Liver (tissue), 9 donors: ENCODE results near the gene PRSS1. TPM values are rescaled to one million over a fixed set of nuclear protein-coding genes. Genes with fewer than 3 reads are reported as not detected.

Experiments
- DNase-seq: peaks from one replicate; pipeline ENCODE4 v3.0.0-alpha.2; 2017; ENCODE audit warnings: low spot score
- H3K27ac ChIP-seq, 2 donors: one replicate each; pipeline ENCODE4 v1.7.0; 2013; ENCODE audit warnings: inconsistent platforms in 2 of 2, low read length in 2 of 2, control low read depth in 1 of 2, low read depth in 1 of 2, mild to moderate bottlenecking in 1 of 2
- H3K27me3 ChIP-seq, 4 donors: one replicate each; pipeline versions ENCODE4 v1.6.1 to v1.7.0; 2013; ENCODE audit warnings: low read length in 3 of 4, inconsistent platforms in 1 of 4, mild to moderate bottlenecking in 1 of 4, moderate library complexity in 1 of 4; ENCODE audit not compliant: control insufficient read depth in 4 of 4, insufficient read depth in 4 of 4
- H3K36me3 ChIP-seq, 4 donors: one replicate each; pipeline versions ENCODE4 v1.6.1 to v1.7.0; 2013; ENCODE audit warnings: low read length in 3 of 4, mild to moderate bottlenecking in 3 of 4, low read depth in 1 of 4, moderate library complexity in 1 of 4; ENCODE audit not compliant: control insufficient read depth in 4 of 4, insufficient read depth in 3 of 4
- H3K4me1 ChIP-seq, 4 donors: one replicate each; pipeline versions ENCODE4 v1.6.1 to v1.7.0; 2013; ENCODE audit warnings: low read length in 3 of 4, mild to moderate bottlenecking in 3 of 4, moderate library complexity in 1 of 4; ENCODE audit not compliant: control insufficient read depth in 4 of 4, insufficient read depth in 4 of 4
- H3K4me3 ChIP-seq, 3 donors: one replicate each; pipeline versions ENCODE4 v1.6.1 to v1.7.0; 2013; ENCODE audit warnings: low read length in 3 of 3, control low read depth in 1 of 3, low read depth in 1 of 3, mild to moderate bottlenecking in 1 of 3
- H3K9ac ChIP-seq, 2 donors: one replicate each; pipeline ENCODE4 v1.7.0; 2013; ENCODE audit warnings: low read length in 2 of 2, mild to moderate bottlenecking in 2 of 2, moderate library complexity in 2 of 2, control low read depth in 1 of 2, low read depth in 1 of 2
- H3K9me3 ChIP-seq, 4 donors: one replicate each; pipeline versions ENCODE4 v1.6.1 to v1.7.0; 2013; ENCODE audit warnings: low read length in 3 of 4; ENCODE audit not compliant: control insufficient read depth in 4 of 4
- EGR1 ChIP-seq, 2 donors: IDR thresholded peaks; 2 replicates each; pipeline ENCODE4 v1.6.1; 2016 to 2018; ENCODE audit warnings: antibody characterized with exemption in 2 of 2, low read depth in 2 of 2
- FOXA1 ChIP-seq: IDR thresholded peaks from 2 replicates; pipeline ENCODE4 v1.6.1; 2016; ENCODE audit warnings: antibody characterized with exemption
- FOXA2 ChIP-seq: IDR thresholded peaks from 2 replicates; pipeline ENCODE4 v1.6.1; 2016; ENCODE audit warnings: antibody characterized with exemption
- GABPA ChIP-seq, 2 donors: IDR thresholded peaks in 1 of 2; conservative IDR thresholded peaks in 1 of 2; 2 replicates each; pipeline ENCODE4 v1.6.1; 2016; ENCODE audit warnings: antibody characterized with exemption in 2 of 2, mild to moderate bottlenecking in 1 of 2, moderate library complexity in 1 of 2
- HNF4A ChIP-seq, 2 donors: conservative IDR thresholded peaks; 2 replicates each; pipeline ENCODE4 v1.6.1; 2016; ENCODE audit warnings: antibody characterized with exemption in 2 of 2, mild to moderate bottlenecking in 2 of 2
- HNF4G ChIP-seq: IDR thresholded peaks from 2 replicates; pipeline ENCODE4 v1.6.1; 2016; ENCODE audit warnings: antibody characterized with exemption
- NR2F2 ChIP-seq: IDR thresholded peaks from 2 replicates; pipeline ENCODE4 v1.6.1; 2016; ENCODE audit warnings: antibody characterized with exemption
- RXRA ChIP-seq, 2 donors: IDR thresholded peaks; 2 replicates each; pipeline ENCODE4 v1.6.1; 2017 to 2018; ENCODE audit warnings: antibody characterized with exemption in 2 of 2, mild to moderate bottlenecking in 1 of 2
- SP1 ChIP-seq: IDR thresholded peaks from 2 replicates; pipeline ENCODE4 v1.6.1; 2018; ENCODE audit warnings: antibody characterized with exemption, mild to moderate bottlenecking
- TAF1 ChIP-seq: conservative IDR thresholded peaks from 2 replicates; pipeline ENCODE4 v1.6.1; 2016; ENCODE audit warnings: antibody characterized with exemption, mild to moderate bottlenecking
- YY1 ChIP-seq: IDR thresholded peaks from 2 replicates; pipeline ENCODE4 v1.6.1; 2016; ENCODE audit warnings: antibody characterized with exemption, mild to moderate bottlenecking
- WGBS: extraction: QIAGEN DNeasy Blood & Tissue Kit; methylation state at CpG from one replicate; pipeline ENCODE4 v1.1.7; 2013; 5-methylcytosine and 5-hydroxymethylcytosine counted together
- polyA plus RNA-seq, 2 donors: library from polyadenylated mRNA; stranded (reverse) in 1 of 2; unstranded in 1 of 2; fragments of 200-250 nt in 1 of 2; fragments of >200 nt in 1 of 2; fragmentation: Nextera tagmentation in 1 of 2; extraction: Ambion mirVana in 1 of 2; gene quantifications; one replicate each; pipeline versions ENCODE4 v1.2.1 to v1.2.3, GENCODE V29; 2013 to 2015
- total RNA-seq, 2 donors: library from RNA; depleted of rRNA; stranded (reverse); fragments of >200 nt; gene quantifications; one replicate each; pipeline ENCODE4 v1.2.3, GENCODE V29; 2014
- TF ChIP-seq, protein P1 (sequence below): IDR thresholded peaks from 2 replicates; pipeline ENCODE4 v1.6.1; 2016; ENCODE audit warnings: antibody characterized with exemption, mild to moderate bottlenecking
- TF ChIP-seq, protein P2 (sequence below): IDR thresholded peaks from 2 replicates; pipeline ENCODE4 v1.6.1; 2016; ENCODE audit warnings: antibody characterized with exemption
- TF ChIP-seq, protein P3 (sequence below): IDR thresholded peaks from 2 replicates; pipeline ENCODE4 v1.6.1; 2016; ENCODE audit warnings: antibody characterized with exemption
- donor health status: healthy.
- donor health status: healthy.
- donor health status: healthy.
- donor health status: healthy.
- donor health status: healthy.

The PRSS1 gene
- total and polyA plus RNA-seq, 4 donors: not detected

DNA sequence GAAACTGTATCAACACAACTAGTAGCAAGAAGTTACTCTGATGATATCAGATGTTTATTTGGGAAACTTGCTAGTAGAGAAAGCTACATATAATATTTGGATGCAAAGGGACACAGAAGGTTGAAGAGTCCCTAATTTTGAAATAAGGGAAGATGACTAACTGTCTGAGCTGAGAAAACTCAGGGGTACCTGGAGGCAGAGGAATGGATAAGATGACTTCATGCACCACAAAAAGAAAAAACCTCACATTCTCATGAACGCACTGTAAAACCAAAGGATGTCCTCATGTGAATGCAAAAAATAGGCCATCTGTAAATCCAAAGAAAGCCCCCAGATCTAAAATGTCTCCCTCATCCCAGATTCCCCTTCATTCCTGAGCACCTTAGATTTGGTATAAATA lies 50.8 kb downstream of the PRSS1 start (continued):
- no peak for TF ChIP-seq EGR1 (IDR thresholded peaks at IDR 0.05; ENCODE audit: low read depth in 2 of 2)
- no peak for TF ChIP-seq SP1
- no peak for TF ChIP-seq FOXA1

DNA sequence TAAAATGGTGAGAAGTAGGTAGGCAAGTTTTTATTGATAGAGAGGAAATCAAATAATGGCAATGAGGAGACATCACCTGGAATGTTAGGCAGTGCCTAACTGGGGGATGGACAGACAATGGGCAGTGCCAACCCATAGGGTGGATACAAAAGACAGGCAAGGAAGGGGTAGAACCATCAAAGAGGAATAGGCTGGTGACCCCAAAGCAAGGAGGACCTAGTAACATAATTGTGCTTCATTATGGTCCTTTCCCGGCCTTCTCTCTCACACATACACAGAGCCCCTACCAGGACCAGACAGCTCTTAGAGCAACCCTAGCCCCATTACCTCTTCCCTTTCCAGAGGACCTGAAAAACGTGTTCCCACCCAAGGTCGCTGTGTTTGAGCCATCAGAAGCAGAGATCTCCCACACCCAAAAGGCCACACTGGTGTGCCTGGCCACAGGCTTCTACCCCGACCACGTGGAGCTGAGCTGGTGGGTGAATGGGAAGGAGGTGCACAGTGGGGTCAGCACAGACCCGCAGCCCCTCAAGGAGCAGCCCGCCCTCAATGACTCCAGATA lies 51.5 kb downstream of the PRSS1 start:
- H3K36me3 ChIP-seq: no peaks in the 10 kb centered on the region
- H3K4me1 ChIP-seq: peaks cover 11 to 15% (median 14%) of the 10 kb centered on the region in 4 donors
- H3K9me3 ChIP-seq: no peaks in the 10 kb centered on the region
- peak overlapping the region in 1 of 2 donors; percentile 13 for H3K9ac ChIP-seq
- H3K4me3 ChIP-seq: no peak overlapping the region
- peaks cover 0 to 6% (median 2%) of the 10 kb centered on the region in 4 donors for H3K27me3 ChIP-seq
- peak; percentile 16 for DNase-seq
- 86% methylated on average over 7 of the region's 7 CpGs for WGBS
- TF ChIP-seq HNF4A (conservative IDR thresholded peaks at IDR 0.05) (no peak), GABPA (IDR thresholded peaks at IDR 0.05 in 1 of 2, conservative IDR thresholded peaks at IDR 0.05 in 1 of 2) (no peak), RXRA (IDR thresholded peaks at IDR 0.05) (no peak), YY1 (no peak), EGR1 (IDR thresholded peaks at IDR 0.05; ENCODE audit: low read depth in 2 of 2) (no peak), FOXA1 (no peak), FOXA2 (no peak)
- TF ChIP-seq, protein P1, sequence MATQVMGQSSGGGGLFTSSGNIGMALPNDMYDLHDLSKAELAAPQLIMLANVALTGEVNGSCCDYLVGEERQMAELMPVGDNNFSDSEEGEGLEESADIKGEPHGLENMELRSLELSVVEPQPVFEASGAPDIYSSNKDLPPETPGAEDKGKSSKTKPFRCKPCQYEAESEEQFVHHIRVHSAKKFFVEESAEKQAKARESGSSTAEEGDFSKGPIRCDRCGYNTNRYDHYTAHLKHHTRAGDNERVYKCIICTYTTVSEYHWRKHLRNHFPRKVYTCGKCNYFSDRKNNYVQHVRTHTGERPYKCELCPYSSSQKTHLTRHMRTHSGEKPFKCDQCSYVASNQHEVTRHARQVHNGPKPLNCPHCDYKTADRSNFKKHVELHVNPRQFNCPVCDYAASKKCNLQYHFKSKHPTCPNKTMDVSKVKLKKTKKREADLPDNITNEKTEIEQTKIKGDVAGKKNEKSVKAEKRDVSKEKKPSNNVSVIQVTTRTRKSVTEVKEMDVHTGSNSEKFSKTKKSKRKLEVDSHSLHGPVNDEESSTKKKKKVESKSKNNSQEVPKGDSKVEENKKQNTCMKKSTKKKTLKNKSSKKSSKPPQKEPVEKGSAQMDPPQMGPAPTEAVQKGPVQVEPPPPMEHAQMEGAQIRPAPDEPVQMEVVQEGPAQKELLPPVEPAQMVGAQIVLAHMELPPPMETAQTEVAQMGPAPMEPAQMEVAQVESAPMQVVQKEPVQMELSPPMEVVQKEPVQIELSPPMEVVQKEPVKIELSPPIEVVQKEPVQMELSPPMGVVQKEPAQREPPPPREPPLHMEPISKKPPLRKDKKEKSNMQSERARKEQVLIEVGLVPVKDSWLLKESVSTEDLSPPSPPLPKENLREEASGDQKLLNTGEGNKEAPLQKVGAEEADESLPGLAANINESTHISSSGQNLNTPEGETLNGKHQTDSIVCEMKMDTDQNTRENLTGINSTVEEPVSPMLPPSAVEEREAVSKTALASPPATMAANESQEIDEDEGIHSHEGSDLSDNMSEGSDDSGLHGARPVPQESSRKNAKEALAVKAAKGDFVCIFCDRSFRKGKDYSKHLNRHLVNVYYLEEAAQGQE: no peak
- TF ChIP-seq, protein P2, sequence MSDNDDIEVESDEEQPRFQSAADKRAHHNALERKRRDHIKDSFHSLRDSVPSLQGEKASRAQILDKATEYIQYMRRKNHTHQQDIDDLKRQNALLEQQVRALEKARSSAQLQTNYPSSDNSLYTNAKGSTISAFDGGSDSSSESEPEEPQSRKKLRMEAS: no peak
- H3K27ac ChIP-seq: no peak overlapping the region

DNA sequence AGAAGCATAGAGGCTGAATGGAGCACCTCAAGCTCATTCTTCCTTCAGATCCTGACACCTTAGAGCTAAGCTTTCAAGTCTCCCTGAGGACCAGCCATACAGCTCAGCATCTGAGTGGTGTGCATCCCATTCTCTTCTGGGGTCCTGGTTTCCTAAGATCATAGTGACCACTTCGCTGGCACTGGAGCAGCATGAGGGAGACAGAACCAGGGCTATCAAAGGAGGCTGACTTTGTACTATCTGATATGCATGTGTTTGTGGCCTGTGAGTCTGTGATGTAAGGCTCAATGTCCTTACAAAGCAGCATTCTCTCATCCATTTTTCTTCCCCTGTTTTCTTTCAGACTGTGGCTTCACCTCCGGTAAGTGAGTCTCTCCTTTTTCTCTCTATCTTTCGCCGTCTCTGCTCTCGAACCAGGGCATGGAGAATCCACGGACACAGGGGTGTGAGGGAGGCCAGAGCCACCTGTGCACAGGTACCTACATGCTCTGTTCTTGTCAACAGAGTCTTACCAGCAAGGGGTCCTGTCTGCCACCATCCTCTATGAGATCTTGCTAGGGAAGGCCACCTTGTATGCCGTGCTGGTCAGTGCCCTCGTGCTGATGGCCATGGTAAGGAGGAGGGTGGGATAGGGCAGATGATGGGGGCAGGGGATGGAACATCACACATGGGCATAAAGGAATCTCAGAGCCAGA lies 52.5 kb downstream of the PRSS1 start:
- no peaks in the 10 kb centered on the region for H3K9me3 ChIP-seq
- no peak overlapping the region for H3K4me3 ChIP-seq
- H3K27ac ChIP-seq: no peak overlapping the region
- H3K27me3 ChIP-seq: peaks cover 0 to 6% (median 0%) of the 10 kb centered on the region in 4 donors
- 85% methylated on average over 8 of the region's 8 CpGs for WGBS
- H3K36me3 ChIP-seq: no peaks in the 10 kb centered on the region
- H3K4me1 ChIP-seq: peaks cover 10 to 12% (median 11%) of the 10 kb centered on the region in 4 donors
- TF ChIP-seq, protein P3, sequence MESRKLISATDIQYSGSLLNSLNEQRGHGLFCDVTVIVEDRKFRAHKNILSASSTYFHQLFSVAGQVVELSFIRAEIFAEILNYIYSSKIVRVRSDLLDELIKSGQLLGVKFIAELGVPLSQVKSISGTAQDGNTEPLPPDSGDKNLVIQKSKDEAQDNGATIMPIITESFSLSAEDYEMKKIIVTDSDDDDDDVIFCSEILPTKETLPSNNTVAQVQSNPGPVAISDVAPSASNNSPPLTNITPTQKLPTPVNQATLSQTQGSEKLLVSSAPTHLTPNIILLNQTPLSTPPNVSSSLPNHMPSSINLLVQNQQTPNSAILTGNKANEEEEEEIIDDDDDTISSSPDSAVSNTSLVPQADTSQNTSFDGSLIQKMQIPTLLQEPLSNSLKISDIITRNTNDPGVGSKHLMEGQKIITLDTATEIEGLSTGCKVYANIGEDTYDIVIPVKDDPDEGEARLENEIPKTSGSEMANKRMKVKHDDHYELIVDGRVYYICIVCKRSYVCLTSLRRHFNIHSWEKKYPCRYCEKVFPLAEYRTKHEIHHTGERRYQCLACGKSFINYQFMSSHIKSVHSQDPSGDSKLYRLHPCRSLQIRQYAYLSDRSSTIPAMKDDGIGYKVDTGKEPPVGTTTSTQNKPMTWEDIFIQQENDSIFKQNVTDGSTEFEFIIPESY: no peak
- TF ChIP-seq EGR1 (IDR thresholded peaks at IDR 0.05; ENCODE audit: low read depth in 2 of 2) (no peak), NR2F2 (no peak), HNF4G (no peak), TAF1 (no peak), HNF4A (conservative IDR thresholded peaks at IDR 0.05) (no peak), SP1 (no peak)
- H3K9ac ChIP-seq: no peak overlapping the region
- DNase-seq: peak; percentile 29
